Ovary (tissue), 3 donors: ENCODE measurements around the gene CEP131.

Source experiments
- CTCF ChIP-seq, 3 donors: fragments of 450-650 bp in 2 of 3; fragments of 200-600 bp in 1 of 3; IDR thresholded peaks; one replicate each; pipeline versions ENCODE4 v1.5.1 to v1.8.0; 2016 to 2022; ENCODE audit warnings: antibody characterized with exemption in 3 of 3, mild to moderate bottlenecking in 1 of 3
- EP300 ChIP-seq: sonication (generic); formaldehyde crosslinking; IDR thresholded peaks from one replicate; pipeline ENCODE4 v1.6.1; 2017; ENCODE audit warnings: antibody characterized with exemption
- POLR2A ChIP-seq: fragments of 450-650 bp; IDR thresholded peaks from one replicate; pipeline ENCODE4 v1.6.1; 2017; ENCODE audit warnings: antibody characterized with exemption, mild to moderate bottlenecking, moderate library complexity
- donor health status: DM: no; HTN: no; CAD: no.

GRCh38 chr17:81263371-81264181 lies 40.8 kb upstream of the CEP131 start:
- TF ChIP-seq EP300 (no peak), CTCF (IDR thresholded peaks at IDR 0.05) (no peak), POLR2A (no peak)
